ENCODE results near the gene GAB1.

The GAB1 gene

DNA sequence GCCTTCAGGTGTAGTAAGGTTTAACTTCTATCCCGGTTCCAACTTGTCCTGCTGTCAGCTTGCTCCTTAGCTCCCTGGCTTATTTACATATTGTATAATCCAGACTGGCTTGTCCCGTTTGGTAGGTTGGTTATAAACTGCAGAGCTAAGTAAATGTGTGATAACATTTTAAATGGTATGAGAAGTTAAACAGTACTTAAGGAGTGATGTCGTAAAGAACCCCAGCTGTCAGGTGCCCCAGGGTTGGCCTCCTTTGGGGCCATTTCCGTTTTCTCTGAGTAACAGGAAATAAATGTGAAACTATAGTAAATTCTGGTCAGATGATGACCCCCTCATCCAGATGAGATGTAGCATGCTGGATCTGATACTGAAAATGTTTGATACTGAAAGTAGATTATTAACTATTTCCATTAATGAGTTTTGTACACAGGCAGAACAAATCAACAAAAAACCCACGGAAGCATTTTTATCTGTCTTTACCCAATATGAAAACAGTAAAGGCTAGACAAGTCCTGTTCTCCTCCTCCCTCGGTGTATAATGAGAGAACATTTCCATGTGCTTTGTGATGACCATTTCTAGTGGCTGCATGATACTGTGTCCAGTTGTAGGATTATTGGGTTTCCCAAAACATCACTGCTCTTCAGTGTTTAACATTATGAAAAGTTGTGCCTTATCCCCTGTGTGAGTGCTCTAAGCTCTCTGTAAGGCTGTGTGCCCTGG, 22.4 kb downstream of the GAB1 start:
- DNase-seq (ENCODE audit: low spot score), result no peak

DNA sequence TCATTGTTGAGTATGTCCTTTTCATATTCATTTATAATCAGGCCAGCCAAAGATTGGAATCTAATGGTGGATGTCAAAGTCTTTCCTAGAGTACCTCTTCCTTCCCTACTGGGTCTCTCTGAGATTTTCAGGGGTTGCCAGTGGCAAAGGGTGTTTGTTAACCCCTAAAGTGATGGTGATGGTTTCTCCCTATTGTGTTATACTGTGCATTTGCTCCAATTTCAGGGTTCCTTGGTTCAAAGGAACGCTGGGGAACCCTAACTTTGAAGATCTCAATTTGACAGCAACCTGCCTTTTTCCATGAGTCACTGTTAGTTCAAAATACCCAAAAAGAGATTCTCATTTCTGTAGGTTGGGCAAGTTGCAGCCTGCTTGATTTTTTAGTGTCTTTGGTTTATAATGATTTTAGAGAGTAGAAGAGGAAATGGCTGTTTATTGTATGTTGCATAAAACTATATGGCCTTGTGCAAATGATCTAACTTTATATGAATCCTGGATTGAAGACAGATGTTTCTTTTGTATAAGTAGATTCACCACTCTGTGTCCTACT, 23.0 kb downstream of the GAB1 start:
- DNase-seq (ENCODE audit: low spot score), result no peak

DNA sequence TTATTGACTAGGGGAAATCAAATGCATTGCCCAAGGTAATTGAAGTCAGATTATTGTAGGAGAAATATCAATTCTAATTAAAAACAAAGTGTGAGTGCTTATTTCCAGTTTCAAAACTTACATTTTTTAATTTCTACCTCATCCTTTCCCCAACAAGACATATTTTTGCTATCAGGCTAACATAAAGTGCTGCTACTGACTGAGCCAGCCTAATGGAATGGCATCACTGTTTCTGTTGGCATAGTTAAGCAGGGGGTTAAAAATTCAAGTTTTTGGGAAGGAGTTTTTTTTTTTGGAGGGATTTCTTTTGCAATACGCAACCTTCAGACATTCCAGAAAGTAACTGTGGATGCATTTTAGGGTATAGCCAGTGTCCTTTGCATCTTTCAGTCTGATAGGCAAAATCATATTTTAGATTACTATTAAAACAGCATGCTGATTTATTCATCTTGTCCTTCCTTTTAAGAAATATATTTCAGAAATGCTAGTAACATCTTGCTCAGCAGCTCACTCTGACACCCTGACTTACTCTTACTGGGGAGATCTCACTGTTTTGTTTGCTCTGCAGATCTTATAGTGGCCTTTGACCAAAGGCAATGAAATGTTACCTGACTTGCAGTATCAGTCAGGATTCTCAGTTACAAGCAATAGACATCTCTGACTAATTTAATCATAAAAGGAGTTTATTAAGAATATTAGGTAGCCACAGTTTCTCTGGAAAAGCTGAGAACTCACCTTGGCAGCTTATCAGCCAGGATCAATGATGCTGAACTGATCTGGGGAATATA, 24.4 kb downstream of the GAB1 start:
- DNase-seq (ENCODE audit: low spot score), result no peak

DNA sequence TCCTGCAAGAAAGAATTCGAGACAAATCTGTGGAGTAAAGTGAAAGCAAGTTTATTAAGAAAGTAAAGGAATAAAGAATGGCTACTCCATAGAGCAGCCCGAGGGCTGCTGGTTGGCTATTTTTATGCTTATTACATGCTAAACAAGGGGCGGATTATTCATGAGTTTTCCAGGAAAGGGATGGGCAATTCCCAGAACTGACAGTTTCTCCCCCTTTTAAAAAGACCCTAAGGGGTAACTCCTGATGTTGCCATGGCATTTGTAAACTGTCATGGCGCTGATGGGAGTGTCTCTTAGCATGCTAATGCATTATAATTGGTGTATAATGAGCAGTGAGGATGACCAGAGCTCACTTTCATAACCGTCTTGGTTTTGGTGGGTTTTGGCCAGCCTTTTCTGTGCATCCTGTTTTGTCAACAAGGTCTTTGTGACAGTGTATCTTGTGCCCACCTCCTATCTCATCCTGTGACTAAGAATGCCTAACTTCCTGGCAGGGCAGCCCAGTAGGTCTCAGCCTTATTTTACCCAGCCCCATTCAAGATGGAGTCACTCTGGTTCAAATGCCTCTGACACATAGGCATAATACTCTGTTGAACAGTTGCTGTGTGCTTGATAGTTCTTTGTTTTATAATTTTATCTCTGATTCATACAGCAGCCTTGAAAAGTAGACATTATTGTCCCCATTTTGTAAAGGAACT, 25.8 kb downstream of the GAB1 start:
- no peak for DNase-seq (ENCODE audit: low spot score)

DNA sequence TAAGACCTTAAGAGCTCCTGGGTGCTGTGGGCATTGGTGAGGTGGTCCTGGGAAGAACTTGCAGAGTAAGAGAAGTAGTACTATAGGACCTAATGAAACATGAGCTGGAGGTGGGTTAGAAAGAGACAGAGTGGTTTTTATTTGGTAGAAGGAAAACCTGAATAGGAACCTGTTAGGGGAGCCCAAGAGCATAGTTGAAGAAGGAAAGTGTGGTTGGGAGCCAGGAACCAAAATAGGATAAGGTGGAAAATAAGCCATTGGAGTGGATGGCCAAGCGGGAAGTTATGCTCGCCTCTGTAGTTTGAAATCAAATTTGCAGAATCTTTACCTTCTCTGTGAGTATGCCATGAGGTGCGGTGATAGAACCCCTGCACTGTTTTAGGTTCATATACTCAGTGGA, 26.7 kb downstream of the GAB1 start:
- DNase-seq (ENCODE audit: low spot score), result no peak

DNA sequence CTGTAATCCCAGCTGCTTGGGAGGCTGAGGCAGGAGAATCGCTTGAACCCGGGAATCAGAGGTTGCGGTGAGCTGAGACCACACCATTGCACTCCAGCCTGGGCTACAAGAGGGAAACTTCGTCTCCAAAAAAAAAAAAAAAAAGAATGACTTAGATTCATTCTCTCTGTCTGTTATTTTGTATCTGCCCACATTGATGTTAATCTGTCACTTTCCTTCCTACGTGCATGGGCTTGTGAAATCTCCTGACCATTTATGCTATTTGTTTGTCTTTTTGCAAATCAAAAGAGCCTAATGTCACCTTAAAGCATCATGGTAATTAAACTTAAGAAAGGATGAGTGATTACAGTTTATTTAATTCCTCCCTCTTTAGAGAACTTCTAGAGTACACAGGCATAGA, 27.4 kb downstream of the GAB1 start:
- no peak for DNase-seq (ENCODE audit: low spot score)

DNA sequence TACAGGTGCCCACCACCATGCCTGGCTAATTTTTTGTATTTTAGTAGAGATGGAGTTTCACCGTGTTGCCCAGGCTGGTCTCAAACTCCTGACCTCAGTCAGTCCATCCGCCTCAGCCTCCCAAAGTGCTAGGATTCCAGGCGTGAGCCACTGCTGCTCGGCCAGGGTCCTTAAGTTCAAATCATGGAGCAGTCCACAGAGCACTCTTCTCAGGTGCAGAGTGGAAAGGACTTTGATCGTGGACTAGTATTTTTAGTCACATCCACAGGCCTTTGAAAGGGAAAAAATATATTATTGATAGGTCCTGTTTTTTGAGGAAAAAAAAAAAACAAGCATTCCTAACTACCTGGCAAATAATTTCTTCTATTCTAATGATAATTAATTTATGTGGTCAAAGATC, 31.2 kb downstream of the GAB1 start:
- no peak for DNase-seq (ENCODE audit: low spot score)

DNA sequence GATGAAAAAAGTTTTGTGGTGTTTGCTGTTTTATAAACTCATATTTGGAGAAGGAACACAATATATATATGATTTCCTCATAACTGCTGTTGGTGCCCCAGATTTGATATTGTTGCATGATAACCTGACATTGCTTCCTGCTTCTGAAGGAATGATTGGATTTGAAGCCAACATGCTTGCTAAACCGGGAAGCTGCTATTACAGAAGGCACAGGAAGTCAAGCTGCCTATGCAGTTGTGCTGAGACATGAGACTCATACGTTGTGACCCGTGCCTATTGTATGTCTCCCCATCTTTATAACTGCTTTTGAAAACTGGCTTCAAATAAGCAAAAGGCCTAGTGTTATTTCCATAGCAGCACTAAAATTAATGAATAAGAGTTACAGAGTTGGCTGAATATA, 32.9 kb downstream of the GAB1 start:
- no peak for DNase-seq (ENCODE audit: low spot score)

DNA sequence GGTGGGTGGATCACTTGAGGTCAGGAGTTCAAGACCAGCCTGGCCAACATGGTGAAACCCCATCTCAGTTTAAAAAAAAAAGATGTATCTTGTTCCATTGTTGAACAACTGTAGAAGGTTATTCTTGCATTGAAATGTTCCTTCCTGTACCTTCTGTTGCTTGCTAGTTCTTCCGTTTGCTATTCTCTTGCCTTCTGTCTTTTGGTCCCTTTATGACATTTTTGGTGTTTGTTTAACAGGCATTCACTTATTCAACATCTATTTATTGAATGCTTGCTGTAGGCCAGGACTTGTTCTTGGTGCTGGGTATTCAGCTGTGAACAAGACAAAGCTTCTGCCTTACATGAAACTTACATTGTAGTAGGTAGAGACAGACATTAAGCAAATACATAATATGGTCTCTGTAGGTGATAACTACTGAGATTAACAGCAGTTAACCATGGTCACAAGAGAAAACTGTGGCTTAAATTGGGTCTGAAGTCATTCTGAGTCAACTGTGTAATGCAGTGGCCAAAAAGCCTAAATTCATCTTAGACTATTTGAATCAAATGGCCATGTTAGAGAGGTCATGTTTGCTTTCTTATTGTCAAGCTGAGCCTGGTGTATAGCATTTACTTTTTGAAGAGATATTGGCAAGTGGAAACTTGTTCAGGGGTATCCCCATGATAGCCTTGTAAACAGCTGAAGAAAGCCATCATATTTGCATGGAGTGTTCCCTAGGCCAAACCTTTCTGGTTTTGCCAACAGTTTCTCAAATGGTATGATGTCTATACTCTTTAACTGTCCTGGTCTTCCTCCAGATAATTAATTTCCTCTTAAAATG, 35.6 kb downstream of the GAB1 start:
- DNase-seq (ENCODE audit: low spot score), result no peak

DNA sequence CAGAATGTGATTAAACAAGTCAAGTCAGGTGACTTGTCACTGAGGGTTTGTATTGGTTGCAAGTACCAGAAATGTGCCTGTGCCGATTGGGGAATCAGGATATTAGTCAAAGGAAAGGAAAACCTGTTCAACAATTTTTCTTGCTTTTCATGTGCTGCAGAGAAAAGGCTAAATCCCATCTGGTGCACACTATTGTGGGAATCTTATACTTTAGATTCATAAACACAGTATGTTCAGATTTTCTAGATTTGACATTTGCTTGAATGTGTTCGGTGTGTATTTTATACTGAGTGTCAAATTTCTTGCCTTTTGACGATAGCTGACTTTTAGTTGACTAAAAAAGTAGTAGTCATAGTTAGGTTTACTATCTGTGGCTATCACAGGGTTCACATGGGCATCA, 37.6 kb downstream of the GAB1 start:
- DNase-seq (ENCODE audit: low spot score), result no peak

DNA sequence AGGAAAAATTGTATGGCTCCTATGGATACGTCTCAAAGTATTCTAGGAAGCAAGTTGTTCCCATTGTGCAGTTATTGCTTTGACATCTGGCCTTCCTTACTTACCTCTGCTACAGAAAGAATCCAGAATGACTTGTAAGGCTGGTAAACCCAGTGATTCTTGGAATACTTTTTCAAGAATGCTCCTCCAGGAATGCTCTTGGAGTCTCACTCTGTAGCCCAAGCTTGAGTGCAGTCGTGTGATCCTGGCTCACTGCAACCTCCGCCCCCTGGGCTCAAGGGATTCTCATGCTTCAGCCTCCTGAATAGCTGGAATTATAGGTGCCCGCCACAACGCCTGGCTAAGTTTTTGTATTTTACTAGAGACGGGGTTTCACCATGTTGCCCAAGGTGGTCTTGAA, 38.1 kb downstream of the GAB1 start:
- no peak for DNase-seq (ENCODE audit: low spot score)

DNA sequence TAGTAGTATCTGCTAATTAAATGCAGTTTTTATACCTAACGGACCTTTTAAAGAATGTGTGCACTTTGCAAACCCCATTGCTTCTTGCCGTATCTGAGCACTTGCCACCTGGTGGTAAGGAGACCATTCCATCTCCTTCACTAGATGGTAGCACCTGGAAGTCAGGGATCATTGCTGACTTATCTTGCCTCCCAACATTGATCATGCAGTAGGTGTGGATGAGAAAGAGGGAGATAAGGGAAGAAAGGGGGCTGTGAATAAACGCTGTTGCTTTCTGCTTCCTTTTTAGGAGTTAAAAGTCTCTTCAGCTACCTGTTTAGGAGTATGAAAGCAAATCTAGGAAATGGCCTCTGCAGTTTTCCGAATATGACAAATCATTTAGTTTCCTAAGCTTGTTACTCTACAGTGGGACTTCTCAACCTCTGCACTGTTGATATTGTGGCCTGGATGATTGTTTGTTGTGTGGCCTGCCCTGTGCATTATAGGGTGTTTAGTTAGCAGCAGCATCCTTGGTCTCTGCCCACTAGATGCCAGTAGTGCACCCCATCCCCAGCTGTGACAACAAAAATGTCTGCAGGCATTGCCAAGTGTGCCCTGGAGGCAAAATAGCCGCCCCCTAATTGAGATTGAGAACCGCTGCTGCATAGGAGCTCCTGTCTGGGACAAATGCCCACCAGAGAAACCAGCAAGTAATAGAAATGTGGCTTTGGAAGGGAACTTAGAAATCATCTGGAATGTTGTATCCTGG, 38.8 kb downstream of the GAB1 start:
- DNase-seq (ENCODE audit: low spot score), result peak; percentile 6

DNA sequence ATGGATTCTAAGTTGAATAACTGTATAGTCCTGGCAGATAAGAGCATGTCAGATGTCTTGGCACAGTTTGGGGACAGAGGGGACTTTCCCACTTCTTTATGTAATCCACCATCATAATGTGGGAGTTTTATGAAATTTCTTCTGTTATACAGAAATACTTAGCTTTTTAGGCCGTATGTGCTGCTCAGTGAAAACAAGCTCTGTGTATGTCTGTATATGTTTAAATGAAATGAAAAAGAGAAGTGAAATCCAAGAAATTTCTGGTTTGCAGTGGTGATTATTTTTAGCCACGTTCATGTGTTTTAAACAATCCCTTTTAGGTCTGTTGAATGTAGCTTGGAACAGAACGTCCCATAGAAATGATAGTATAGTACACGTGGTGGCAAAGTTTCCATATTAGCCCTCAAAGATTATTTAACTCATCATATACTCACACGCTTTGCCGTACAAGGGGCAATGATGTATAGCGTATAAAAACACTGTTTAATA, 41.0 kb downstream of the GAB1 start:
- no peak for DNase-seq (ENCODE audit: low spot score)

DNA sequence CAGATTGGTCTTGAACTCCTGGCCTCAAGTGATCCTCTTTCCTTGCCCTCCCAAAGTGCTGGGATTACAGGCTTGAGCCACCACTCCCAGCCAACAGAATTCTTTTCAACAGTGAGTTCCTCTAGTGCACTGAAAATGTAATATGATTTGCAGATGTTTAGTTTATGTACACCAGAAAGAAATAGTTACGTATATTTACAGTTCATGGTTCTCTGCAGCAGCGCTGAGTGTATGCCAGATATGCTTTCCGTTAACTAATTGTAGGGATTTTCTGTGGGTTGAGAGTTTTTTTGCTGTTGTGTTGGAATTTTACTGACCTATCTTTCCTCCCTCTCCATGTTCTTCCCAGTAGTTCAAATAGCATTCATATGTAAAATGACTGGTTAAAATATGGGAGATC, 44.0 kb downstream of the GAB1 start:
- DNase-seq (ENCODE audit: low spot score), result no peak

DNA sequence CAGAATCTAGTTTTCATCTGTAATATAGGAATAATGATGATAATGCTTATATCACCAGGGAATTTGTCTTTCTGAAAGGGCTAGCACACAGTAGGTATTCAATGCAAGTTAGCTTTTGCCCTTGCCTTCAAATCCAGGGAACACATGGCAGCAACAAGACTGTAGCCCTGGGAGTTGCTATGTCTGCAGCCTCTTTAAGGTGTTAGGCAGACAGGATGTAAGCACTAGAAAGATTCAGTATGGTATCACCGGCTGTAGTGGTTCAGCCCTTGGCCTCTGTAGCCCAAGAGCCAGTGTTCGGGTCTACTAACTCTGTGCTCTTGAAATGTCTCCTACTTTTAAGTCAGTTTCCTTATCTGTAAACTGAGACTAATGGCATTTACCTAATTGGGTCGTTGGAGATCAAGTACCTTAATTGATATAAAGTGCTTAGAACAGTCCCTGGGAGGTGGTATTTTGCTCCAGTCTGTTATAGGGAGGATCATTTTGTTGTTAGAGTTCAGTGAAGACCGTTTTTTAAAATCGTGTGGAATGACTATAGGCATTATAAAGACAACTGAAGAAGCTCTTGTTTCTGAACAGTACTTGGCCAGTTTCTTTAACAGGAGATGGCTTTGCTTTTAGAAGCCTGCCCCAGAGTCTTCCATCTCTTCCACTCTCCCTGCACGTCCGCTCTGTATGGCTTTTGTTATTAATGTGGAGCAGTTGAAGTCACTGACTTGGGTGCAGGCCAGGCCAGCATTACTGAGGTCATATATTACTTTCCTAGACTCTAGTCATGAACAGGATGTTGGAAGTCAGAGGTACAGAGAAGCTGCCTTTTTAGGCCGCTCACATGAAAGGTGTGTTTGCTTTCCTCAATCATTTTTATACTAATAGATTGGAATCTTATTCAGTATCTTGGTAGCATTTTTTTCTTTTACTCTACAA, 44.8 kb downstream of the GAB1 start:
- no peak for DNase-seq (ENCODE audit: low spot score)

DNA sequence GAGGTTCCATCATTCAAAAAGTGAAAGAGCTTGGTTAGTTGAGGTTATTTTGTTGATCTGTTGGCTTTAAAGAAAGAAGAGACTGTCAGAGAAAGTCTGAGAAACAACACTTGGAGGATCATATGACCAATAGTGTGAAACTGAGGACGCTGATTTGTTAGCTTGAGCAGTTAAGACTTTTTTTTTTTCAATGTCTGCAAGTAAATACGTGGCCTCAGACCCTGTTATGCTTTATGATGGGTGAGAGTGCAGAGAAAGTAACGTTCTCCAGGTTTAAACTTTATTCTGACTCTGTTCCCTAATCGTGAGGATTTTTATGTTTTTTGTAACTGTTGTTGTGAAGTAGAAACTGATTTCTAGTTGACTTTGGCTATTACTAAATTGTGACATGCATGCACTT, 45.9 kb downstream of the GAB1 start:
- DNase-seq (ENCODE audit: low spot score), result no peak

DNA sequence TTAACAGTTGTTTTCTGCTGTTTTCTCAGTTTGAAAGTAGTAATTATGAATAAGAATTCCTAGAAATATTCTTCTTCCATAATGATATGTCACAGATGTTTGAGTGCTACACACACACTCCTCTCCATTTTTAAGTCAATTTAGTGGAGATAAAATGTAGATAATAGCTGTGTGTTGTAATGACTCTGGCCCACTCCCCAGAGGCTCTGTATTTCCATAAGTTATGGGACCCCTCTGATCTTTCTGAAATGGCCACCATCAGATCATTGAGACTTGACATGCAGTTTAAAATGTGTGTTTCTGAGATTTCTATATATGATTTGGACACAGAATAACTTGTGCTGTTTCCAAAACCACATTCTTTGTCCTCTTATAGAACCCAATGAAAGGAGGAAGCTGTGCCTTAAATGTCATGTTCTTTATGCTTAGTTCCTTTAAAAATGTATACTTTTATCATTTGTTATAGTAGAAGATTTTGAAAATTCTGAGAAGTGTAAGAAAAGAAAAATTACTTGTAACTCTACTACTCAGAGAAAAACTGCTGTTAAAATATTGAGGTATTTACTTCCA, 46.4 kb downstream of the GAB1 start:
- DNase-seq (ENCODE audit: low spot score), result no peak

DNA sequence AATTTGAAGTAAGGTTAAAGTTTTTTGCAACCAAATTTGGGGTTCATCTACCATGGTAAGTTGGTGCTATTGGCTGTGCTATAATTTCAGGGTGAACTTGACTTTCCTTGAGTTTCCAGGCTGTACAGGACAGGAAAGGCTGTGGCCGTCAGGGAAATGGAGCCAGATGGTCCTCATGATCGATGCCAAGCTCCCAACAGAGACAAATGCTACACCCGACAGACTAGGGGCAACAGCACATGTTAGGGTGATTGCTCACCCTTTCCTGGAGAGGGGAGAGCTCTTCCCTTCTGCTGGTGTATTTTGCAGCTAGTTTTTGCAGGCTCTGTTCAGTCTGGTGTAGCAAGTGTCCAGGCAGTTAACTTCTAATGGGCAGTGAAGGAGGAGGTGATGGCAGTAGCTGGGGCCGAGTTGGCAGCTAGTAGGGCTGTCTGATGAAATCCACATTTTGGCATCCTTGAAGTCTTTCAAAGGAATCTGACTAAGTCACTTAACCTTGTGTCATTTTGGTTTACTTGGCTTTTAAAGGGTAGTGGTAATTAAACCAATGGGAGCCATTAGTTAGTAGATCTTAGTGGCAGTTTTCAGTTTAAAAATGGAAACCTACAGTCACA, 47.8 kb downstream of the GAB1 start:
- no peak for DNase-seq (ENCODE audit: low spot score)

DNA sequence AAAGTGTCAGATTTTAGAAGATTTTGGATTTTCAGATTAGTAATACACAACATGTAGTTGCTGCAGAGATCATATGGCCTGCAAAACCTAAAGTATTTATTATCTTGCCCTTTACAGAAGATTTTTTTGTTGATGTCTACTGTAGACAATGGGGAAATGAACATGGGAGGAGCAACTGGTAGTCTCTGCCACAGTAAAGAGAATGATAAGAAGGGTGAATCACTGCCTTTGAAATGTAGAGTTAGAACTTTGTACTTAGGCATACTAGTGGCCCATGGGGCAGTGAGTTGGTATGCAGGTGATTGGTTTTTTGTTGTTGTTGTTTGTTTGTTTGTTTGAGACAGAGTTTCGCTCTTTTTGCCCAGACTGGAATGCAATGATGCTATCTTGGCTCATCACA, 50.1 kb downstream of the GAB1 start:
- DNase-seq (ENCODE audit: low spot score), result no peak

All from SW480 (cell line).